HG03095 (cell line): Measurements from ENCODE around the gene SUPT6H.

Experiments used
- ATAC-seq: cut with Tn5 transposase; IDR thresholded peaks from one replicate; pipeline ENCODE4 v1.9.1; 2021; ENCODE audit warnings: moderate library complexity; ENCODE audit not compliant: unreplicated experiment

The SUPT6H gene

GRCh38 chr17:28700278-28700677 is 38.3 kb downstream of the SUPT6H start:
- ATAC-seq: no peak

GRCh38 chr17:28700830-28701492 is 39.0 kb downstream of the SUPT6H start:
- ATAC-seq: no peak

- no peak for ATAC-seq
Observed at GRCh38 chr17:28702026-28702751, 40.2 kb downstream of the SUPT6H start.

- ATAC-seq: no peak
Observed at GRCh38 chr17:28702752-28703150, 40.7 kb downstream of the SUPT6H start.

GRCh38 chr17:28703552-28704218 is 41.7 kb downstream of the SUPT6H start:
- no peak for ATAC-seq

- ATAC-seq: no peak
Observed at GRCh38 chr17:28704219-28704858, 42.3 kb downstream of the SUPT6H start.

- ATAC-seq: no peak
Observed at GRCh38 chr17:28705074-28705659, 43.2 kb downstream of the SUPT6H start.

- ATAC-seq: no peak
Observed at GRCh38 chr17:28705728-28706334, 43.8 kb downstream of the SUPT6H start.

- no peak for ATAC-seq
Observed at GRCh38 chr17:28706471-28707338, 44.7 kb downstream of the SUPT6H start.

GRCh38 chr17:28707339-28707720 is 45.3 kb downstream of the SUPT6H start:
- no peak for ATAC-seq

GRCh38 chr17:28710861-28711722 is 49.1 kb downstream of the SUPT6H start:
- ATAC-seq: peak; percentile 73

- ATAC-seq: peak; percentile 5
Observed at GRCh38 chr17:28711723-28712031, 49.7 kb downstream of the SUPT6H start, which contains the start of gene PROCA1. TSS of gene PROCA1 (minus strand) at chr17:28711888. CDS start at chr17:28711660, 228 bp downstream.

- no peak for ATAC-seq
Observed at GRCh38 chr17:28712032-28712704, 50.2 kb downstream of the SUPT6H start.

GRCh38 chr17:28712705-28713415 is 50.9 kb downstream of the SUPT6H start:
- no peak for ATAC-seq

- no peak for ATAC-seq
Observed at GRCh38 chr17:28714281-28714680, 52.3 kb downstream of the SUPT6H start.

- ATAC-seq: no peak
Observed at GRCh38 chr17:28715217-28715616, 53.2 kb downstream of the SUPT6H start.

GRCh38 chr17:28716740-28717577 is 55.0 kb downstream of the SUPT6H start:
- ATAC-seq: no peak
